Urinary bladder (tissue), 4 donors: Measurements from ENCODE around the gene CIDEB. TPM values are rescaled to one million over a fixed set of nuclear protein-coding genes. Genes with fewer than 3 reads are reported as not detected.

Experiments used
- DNase-seq: peaks from one replicate; pipeline ENCODE4 v3.0.0-alpha.2; 2015; ENCODE audit errors: extremely low spot score
- H3K27ac ChIP-seq: one replicate; pipeline ENCODE4 v1.5.1; 2013; ENCODE audit warnings: low read depth, mild to moderate bottlenecking, moderate library complexity
- H3K36me3 ChIP-seq: one replicate; pipeline ENCODE4 v1.6.1; 2013; ENCODE audit warnings: mild to moderate bottlenecking, moderate library complexity; ENCODE audit not compliant: insufficient read depth
- H3K4me1 ChIP-seq: one replicate; pipeline ENCODE4 v1.6.1; 2013; ENCODE audit warnings: mild to moderate bottlenecking, moderate library complexity; ENCODE audit not compliant: insufficient read depth
- H3K4me3 ChIP-seq: one replicate; pipeline ENCODE4 v1.5.1; 2013; ENCODE audit warnings: low read depth, low read length
- WGBS: extraction: QIAGEN DNeasy Blood & Tissue Kit; methylation state at CpG from one replicate; pipeline ENCODE4 v1.1.7; 2013; 5-methylcytosine and 5-hydroxymethylcytosine counted together
- polyA plus RNA-seq: library from polyadenylated mRNA; stranded (reverse); fragments of 200-250 nt; gene quantifications from one replicate; pipeline ENCODE4 v1.2.3, GENCODE V29; 2013
- total RNA-seq: library from RNA; depleted of rRNA; stranded (reverse); fragments of >200 nt; gene quantifications from one replicate; pipeline ENCODE4 v1.2.3, GENCODE V29; 2014
- donor health status: healthy with polysubstance abuse.
- donor health status: healthy.

The CIDEB gene
- total and polyA plus RNA-seq, 2 donors: 7.3 to 12.8 TPM

- Histone ChIP-seq H3K36me3 (no peaks in the 10 kb centered on the region), H3K4me3 (peak within 1 kb of the TSS; percentile 71), H3K27ac (peak within 1 kb of the TSS; percentile 93), H3K4me1 (no peaks in the 10 kb centered on the region)
- peak; percentile 57 for DNase-seq
- whole genome bisulfite sequencing: under 1% methylated on average over 61 of the region's 61 CpGs
Observed at GRCh38 chr14:24271134-24271833, 36.5 kb downstream of the CIDEB start, which contains the start of gene RABGGTA. Gene RABGGTA, minus strand, starts transcription at chr14:24271597. Its CDS starts 482 bp downstream, at chr14:24271115.

GRCh38 chr14:24270537-24271133 lies 37.1 kb downstream of the CIDEB start:
- Histone ChIP-seq H3K4me3 (peak overlapping the region; percentile 71), H3K36me3 (no peaks in the 10 kb centered on the region), H3K4me1 (no peaks in the 10 kb centered on the region), H3K27ac (peak overlapping the region; percentile 93)
- DNase-seq: no peak
- 16% methylated on average over 13 of the region's 13 CpGs for WGBS

GRCh38 chr14:24269910-24270536 lies 37.8 kb downstream of the CIDEB start:
- Histone ChIP-seq H3K27ac (no peak overlapping the region), H3K4me1 (no peaks in the 10 kb centered on the region), H3K36me3 (no peaks in the 10 kb centered on the region), H3K4me3 (no peak overlapping the region)
- no peak for DNase-seq
- 95% methylated on average over 14 of the region's 14 CpGs for WGBS

GRCh38 chr14:24269368-24269767 lies 38.4 kb downstream of the CIDEB start:
- no peak for DNase-seq
- H3K4me3 ChIP-seq: no peak overlapping the region
- no peaks in the 10 kb centered on the region for H3K36me3 ChIP-seq
- WGBS: 94% methylated on average over 8 of the region's 8 CpGs
- no peak overlapping the region for H3K27ac ChIP-seq
- H3K4me1 ChIP-seq: no peaks in the 10 kb centered on the region

- no peaks in the 10 kb centered on the region for H3K36me3 ChIP-seq
- 87% methylated on average over 9 of the region's 9 CpGs for WGBS
Observed at GRCh38 chr14:24268225-24268624, 39.6 kb downstream of the CIDEB start.

GRCh38 chr14:24267516-24267915 lies 40.3 kb downstream of the CIDEB start:
- Histone ChIP-seq H3K4me1 (no peaks in the 10 kb centered on the region), H3K27ac (no peak overlapping the region), H3K36me3 (no peaks in the 10 kb centered on the region), H3K4me3 (no peak overlapping the region)
- no peak for DNase-seq
- WGBS: 92% methylated on average over 9 of the region's 9 CpGs

More at GRCh38 chr14:24268225-24268624, 39.6 kb downstream of the CIDEB start:
- Histone ChIP-seq H3K4me3 (no peak overlapping the region), H3K4me1 (no peaks in the 10 kb centered on the region), H3K27ac (no peak overlapping the region)
- DNase-seq: no peak

GRCh38 chr14:24266344-24267244 lies 41.2 kb downstream of the CIDEB start:
- 87% methylated on average over 18 of the region's 18 CpGs for WGBS
- no peak overlapping the region for H3K4me3 ChIP-seq
- H3K27ac ChIP-seq: no peak overlapping the region
- no peaks in the 10 kb centered on the region for H3K4me1 ChIP-seq
- H3K36me3 ChIP-seq: no peaks in the 10 kb centered on the region
- no peak for DNase-seq

- WGBS: 63% methylated on average over 6 of the region's 6 CpGs
- H3K36me3 ChIP-seq: no peaks in the 10 kb centered on the region
- no peak overlapping the region for H3K4me3 ChIP-seq
- no peaks in the 10 kb centered on the region for H3K4me1 ChIP-seq
- no peak overlapping the region for H3K27ac ChIP-seq
- no peak for DNase-seq
Observed at GRCh38 chr14:24264298-24264697, 43.5 kb downstream of the CIDEB start.

- Histone ChIP-seq H3K4me3 (no peak overlapping the region), H3K4me1 (no peaks in the 10 kb centered on the region), H3K27ac (no peak overlapping the region), H3K36me3 (no peaks in the 10 kb centered on the region)
- 70% methylated on average over 6 of the region's 6 CpGs for WGBS
- DNase-seq: no peak
Observed at GRCh38 chr14:24263848-24264247, 43.9 kb downstream of the CIDEB start.

- DNase-seq: no peak
- no peak within 1 kb of the TSS for H3K27ac ChIP-seq
- H3K4me3 ChIP-seq: no peak within 1 kb of the TSS
Observed at GRCh38 chr14:24262821-24263733, 44.7 kb downstream of the CIDEB start, which contains the start of gene TGM1. Gene TGM1, minus strand, starts transcription at chr14:24263177. Its CDS starts 825 bp downstream, at chr14:24262352.

GRCh38 chr14:24261969-24262327 lies 45.8 kb downstream of the CIDEB start:
- H3K4me3 ChIP-seq: no peak overlapping the region
- no peak for DNase-seq
- H3K27ac ChIP-seq: no peak overlapping the region

More at GRCh38 chr14:24262821-24263733, 44.7 kb downstream of the CIDEB start, which contains the start of gene TGM1:
- no peaks in the 10 kb centered on the region for H3K36me3 ChIP-seq
- WGBS: 82% methylated on average over 14 of the region's 14 CpGs
- no peaks in the 10 kb centered on the region for H3K4me1 ChIP-seq

GRCh38 chr14:24261256-24261968 lies 46.4 kb downstream of the CIDEB start:
- Histone ChIP-seq H3K4me3 (no peak overlapping the region), H3K27ac (no peak overlapping the region), H3K36me3 (no peaks in the 10 kb centered on the region), H3K4me1 (no peaks in the 10 kb centered on the region)
- WGBS: 83% methylated on average over 20 of the region's 20 CpGs
- DNase-seq: no peak

More at GRCh38 chr14:24261969-24262327, 45.8 kb downstream of the CIDEB start:
- Histone ChIP-seq H3K4me1 (no peaks in the 10 kb centered on the region), H3K36me3 (no peaks in the 10 kb centered on the region)
- 87% methylated on average over 19 of the region's 19 CpGs for WGBS
